ENCODE data around the gene TRAF3IP1.

- TF ChIP-seq CTCF (IDR thresholded peaks at IDR 0.05) (no peak), POLR2A (IDR thresholded peaks at IDR 0.05) (no peak)
These were observed 110.5 kb downstream of the TRAF3IP1 start for GRCh38 chr2:238430781-238431180.
